GM23248 (cell line): ENCODE results near the gene RAB8B. TPM values are rescaled to one million over a fixed set of nuclear protein-coding genes. Genes with fewer than 3 reads are reported as not detected.

Source experiments
- DNase-seq: peaks from one replicate; pipeline ENCODE4 v3.0.0-alpha.2; 2015
- H2AFZ ChIP-seq: fragments of 200-600 bp; sonication (generic); 2 replicates; pipeline ENCODE4 v1.6.1; 2016; ENCODE audit warnings: antibody characterized with exemption
- H3F3A ChIP-seq: fragments of 200-600 bp; sonication (generic); 2 replicates; pipeline ENCODE4 v1.6.1; 2016; ENCODE audit warnings: mild to moderate bottlenecking, antibody characterized with exemption, mixed run types; ENCODE audit not compliant: insufficient read depth
- H3K27ac ChIP-seq: fragments of 200-600 bp; sonication (generic); 2 replicates; pipeline ENCODE4 v1.5.1; 2016; ENCODE audit warnings: mild to moderate bottlenecking
- H3K27me3 ChIP-seq: fragments of 200-600 bp; sonication (generic); replicated peaks from 2 replicates; pipeline ENCODE4 v1.6.1; 2016; ENCODE audit warnings: mild to moderate bottlenecking; ENCODE audit not compliant: insufficient read depth
- H3K36me3 ChIP-seq: fragments of 200-600 bp; sonication (generic); 2 replicates; pipeline ENCODE4 v1.6.1; 2016; ENCODE audit warnings: low read depth, mild to moderate bottlenecking
- H3K4me1 ChIP-seq: fragments of 200-600 bp; sonication (generic); 2 replicates; pipeline ENCODE4 v1.6.1; 2016; ENCODE audit warnings: mild to moderate bottlenecking; ENCODE audit not compliant: insufficient read depth
- H3K4me2 ChIP-seq: fragments of 200-600 bp; sonication (generic); one replicate; pipeline ENCODE4 v1.6.1; 2016; ENCODE audit warnings: mild to moderate bottlenecking; ENCODE audit not compliant: unreplicated experiment
- H3K4me3 ChIP-seq: fragments of 200-600 bp; sonication (generic); 2 replicates; pipeline ENCODE4 v1.5.1; 2016; ENCODE audit warnings: mild to moderate bottlenecking
- H3K79me2 ChIP-seq: fragments of 200-600 bp; sonication (generic); 2 replicates; pipeline ENCODE4 v1.6.1; 2016; ENCODE audit warnings: mild to moderate bottlenecking; ENCODE audit not compliant: insufficient read depth
- H3K9ac ChIP-seq: fragments of 200-600 bp; sonication (generic); 2 replicates; pipeline ENCODE4 v1.6.1; 2016; ENCODE audit warnings: mild to moderate bottlenecking
- H3K9me2 ChIP-seq: fragments of 200-600 bp; sonication (generic); 2 replicates; pipeline ENCODE4 v1.6.1; 2016; ENCODE audit warnings: mixed run types, mild to moderate bottlenecking, moderate library complexity; ENCODE audit not compliant: insufficient read depth
- H3K9me3 ChIP-seq: fragments of 200-600 bp; sonication (generic); one replicate; pipeline ENCODE4 v1.6.1; 2017; ENCODE audit warnings: low read depth
- H4K20me1 ChIP-seq: fragments of 200-600 bp; sonication (generic); 2 replicates; pipeline ENCODE4 v1.6.0; 2016; ENCODE audit not compliant: insufficient read depth
- EZH2 ChIP-seq: fragments of 200-600 bp; sonication (generic); IDR thresholded peaks from 2 replicates; pipeline ENCODE4 v1.6.1; 2018; ENCODE audit warnings: antibody characterized with exemption, mild to moderate bottlenecking; ENCODE audit not compliant: insufficient read depth, poor library complexity, severe bottlenecking
- EZH2phosphoT487 ChIP-seq: fragments of 200-600 bp; sonication (generic); IDR thresholded peaks from 2 replicates; pipeline ENCODE4 v1.6.1; 2018; ENCODE audit warnings: antibody characterized with exemption, moderate library complexity, mild to moderate bottlenecking, low read depth; ENCODE audit not compliant: insufficient read depth
- WGBS, 2 experiments: methylation state at CpG; one replicate each; pipeline ENCODE4 v1.1.6; 2015 to 2017; ENCODE audit warnings: low lambda C conversion rate in 2 of 2, low coverage in 1 of 2; ENCODE audit errors: missing lambda C conversion rate in 2 of 2; 5-methylcytosine and 5-hydroxymethylcytosine counted together
- in situ Hi-C: fragments of 300-500 bp; cut with MboI; formaldehyde crosslinking; loops from 2 replicates; pipeline ENCODE4 v1.15.0; 2020
- polyA plus RNA-seq: library from polyadenylated mRNA; unstranded; fragments of >200 nt; fragmentation: Nextera tagmentation; extraction: Ambion mirVana; gene quantifications from 2 replicates; pipeline ENCODE4 v1.2.1, GENCODE V29; 2016
- total RNA-seq: library from RNA; depleted of rRNA; stranded (reverse); fragments of >200 nt; shearing (Covaris generic); gene quantifications from 2 replicates; pipeline ENCODE4 v1.2.3, GENCODE V29; 2014

The RAB8B gene
- total and polyA plus RNA-seq, 2 experiments from 2014 or later: 43.6 to 54.3 TPM

GRCh38 chr15:63276342-63277037 lies 87.1 kb downstream of the RAB8B start:
- in situ Hi-C loops: no loop called here
- Histone ChIP-seq H3K4me2 (peak overlapping the region; percentile 90), H3K27me3 (no peaks in the 10 kb centered on the region), H3K9me3 (no peaks in the 10 kb centered on the region), H3F3A (peaks cover 19% of the 10 kb centered on the region), H3K9me2 (no peaks in the 10 kb centered on the region), H3K9ac (peak overlapping the region; percentile 87), H3K79me2 (no peaks in the 10 kb centered on the region), H3K36me3 (peaks cover 4% of the 10 kb centered on the region), H2AFZ (peak overlapping the region; percentile 80), H3K27ac (peak overlapping the region; percentile 63), H3K4me1 (peaks cover 14% of the 10 kb centered on the region), H4K20me1 (no peaks in the 10 kb centered on the region), H3K4me3 (peak overlapping the region; percentile 74)
- no peak for DNase-seq
- TF ChIP-seq EZH2 (no peak), EZH2phosphoT487 (no peak)
- WGBS, 2 experiments: 27% methylated on average over 11 of the region's 11 CpGs

- H3K27me3 ChIP-seq: no peaks in the 10 kb centered on the region
- H3K79me2 ChIP-seq: no peaks in the 10 kb centered on the region
- in situ Hi-C loops: no loop called here
- H3K4me3 ChIP-seq: peak within 1 kb of the TSS; percentile 83
- peaks cover 19% of the 10 kb centered on the region for H3F3A ChIP-seq
- H4K20me1 ChIP-seq: no peaks in the 10 kb centered on the region
- TF ChIP-seq EZH2phosphoT487 (no peak), EZH2 (no peak)
- peaks cover 14% of the 10 kb centered on the region for H3K4me1 ChIP-seq
- WGBS, 2 experiments: 0 to 4% methylated on average over 54 to 101 of the region's 102 CpGs
- peak; percentile 77 for DNase-seq
- H3K9me3 ChIP-seq: no peaks in the 10 kb centered on the region
- peaks cover 6% of the 10 kb centered on the region for H3K36me3 ChIP-seq
- H3K9me2 ChIP-seq: no peaks in the 10 kb centered on the region
- H2AFZ ChIP-seq: peak within 1 kb of the TSS; percentile 84
- peak within 1 kb of the TSS; percentile 95 for H3K4me2 ChIP-seq
- peak within 1 kb of the TSS; percentile 87 for H3K9ac ChIP-seq
- H3K27ac ChIP-seq: peak within 1 kb of the TSS; percentile 63
Measured at GRCh38 chr15:63277038-63277892, 87.9 kb downstream of the RAB8B start, which contains the start of gene APH1B. TSS of gene APH1B (plus strand) at chr15:63277605. CDS start at chr15:63277624, 19 bp downstream.

GRCh38 chr15:63277893-63278456 lies 88.6 kb downstream of the RAB8B start:
- Histone ChIP-seq H3F3A (peaks cover 19% of the 10 kb centered on the region), H4K20me1 (no peaks in the 10 kb centered on the region), H3K9me2 (no peaks in the 10 kb centered on the region), H2AFZ (peak overlapping the region; percentile 84), H3K27ac (peak overlapping the region; percentile 20; the same call in 1 of the 2 replicates), H3K4me2 (peak overlapping the region; percentile 95), H3K27me3 (no peaks in the 10 kb centered on the region), H3K9ac (peak overlapping the region; percentile 87), H3K9me3 (no peaks in the 10 kb centered on the region), H3K4me3 (peak overlapping the region; percentile 83), H3K4me1 (peaks cover 14% of the 10 kb centered on the region), H3K36me3 (peaks cover 12% of the 10 kb centered on the region), H3K79me2 (no peaks in the 10 kb centered on the region)
- WGBS, 2 experiments: 3 to 4% methylated on average over 17 of the region's 17 CpGs
- TF ChIP-seq EZH2phosphoT487 (no peak), EZH2 (no peak)
- peak; percentile 22 for DNase-seq
- in situ Hi-C loops: no loop called here

DNA sequence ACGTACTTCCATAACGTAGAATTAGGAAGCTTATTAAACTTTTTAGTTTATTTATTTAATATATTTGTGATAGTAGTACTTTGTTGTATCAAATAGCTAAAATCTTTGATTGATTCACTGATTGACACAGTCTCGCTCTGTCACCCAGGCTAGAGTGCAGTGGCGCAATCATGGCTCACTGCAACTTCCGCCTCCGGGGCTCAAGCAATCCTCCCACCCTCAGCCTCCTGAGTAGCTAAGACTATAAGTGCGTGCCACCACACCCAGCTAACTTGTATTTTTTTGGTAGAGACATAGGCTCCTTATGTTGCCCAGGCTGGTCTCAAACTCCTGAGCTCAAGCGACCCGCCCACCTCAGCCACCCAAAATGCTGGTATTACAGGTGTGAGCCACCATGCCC lies 93.7 kb downstream of the RAB8B start:
- Histone ChIP-seq H3K9me3 (no peaks in the 10 kb centered on the region), H3F3A (peaks cover 14% of the 10 kb centered on the region), H3K4me3 (no peak overlapping the region), H3K9me2 (no peaks in the 10 kb centered on the region), H2AFZ (no peak overlapping the region), H3K9ac (no peak overlapping the region), H3K27me3 (no peaks in the 10 kb centered on the region), H4K20me1 (no peaks in the 10 kb centered on the region), H3K36me3 (peaks cover 45% of the 10 kb centered on the region), H3K27ac (no peak overlapping the region), H3K4me2 (no peak overlapping the region), H3K4me1 (peaks cover 17% of the 10 kb centered on the region; the same call in 1 of the 2 replicates), H3K79me2 (no peaks in the 10 kb centered on the region)
- DNase-seq: no peak
- no peak for TF ChIP-seq EZH2phosphoT487
- TF ChIP-seq EZH2: no peak
- WGBS, 2 experiments: 96 to 99% methylated on average over 9 of the region's 9 CpGs
- in situ Hi-C loops: no loop called here
